Stromal cell of bone marrow (primary cell): Measurements from ENCODE around the gene UGT1A1.

ENCODE experiments used
- DNase-seq: peaks from one replicate; pipeline ENCODE4 v3.0.0-alpha.2; 2012; ENCODE audit warnings: low read depth

Gene UGT1A1

DNA sequence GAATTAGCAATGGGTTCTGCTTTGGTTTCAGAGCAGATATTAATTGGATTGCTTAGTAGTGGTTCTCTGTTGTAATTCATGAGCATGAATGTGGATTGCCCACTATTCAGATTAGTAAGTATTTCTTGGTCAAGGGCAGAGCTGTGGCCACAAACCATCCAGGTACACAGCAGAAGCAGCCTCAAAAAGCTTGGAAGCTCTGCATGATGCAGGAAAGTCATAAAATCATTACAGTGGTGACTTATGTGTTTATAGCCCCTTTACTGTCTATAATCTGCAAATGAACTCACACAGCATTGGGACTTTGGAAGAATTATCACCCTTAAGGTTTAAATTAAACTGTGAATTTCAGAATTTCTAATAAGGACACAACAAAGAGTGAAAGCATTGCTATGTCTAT lies 1.9 kb upstream of the UGT1A1 start:
- no peak for DNase-seq

DNA sequence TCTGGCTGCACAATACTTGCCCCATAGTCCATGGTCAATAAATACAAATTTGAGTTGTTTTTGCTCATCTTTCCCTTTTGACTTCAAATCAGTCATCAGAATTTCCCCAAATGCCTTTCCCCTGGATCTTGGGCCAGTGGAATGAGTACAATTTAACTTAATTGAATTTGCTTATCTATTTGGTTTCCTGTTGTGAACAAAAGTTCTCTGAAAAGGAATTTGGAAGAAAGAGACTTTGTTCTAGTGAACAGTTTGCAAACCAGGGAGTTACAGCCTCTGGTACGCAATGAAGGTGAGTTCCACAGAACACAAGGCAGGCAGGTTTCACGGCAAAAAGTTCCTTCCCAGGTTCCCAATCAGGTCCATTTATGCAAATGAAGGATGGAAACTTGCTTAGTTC lies 1.2 kb upstream of the UGT1A1 start:
- no peak for DNase-seq

DNA sequence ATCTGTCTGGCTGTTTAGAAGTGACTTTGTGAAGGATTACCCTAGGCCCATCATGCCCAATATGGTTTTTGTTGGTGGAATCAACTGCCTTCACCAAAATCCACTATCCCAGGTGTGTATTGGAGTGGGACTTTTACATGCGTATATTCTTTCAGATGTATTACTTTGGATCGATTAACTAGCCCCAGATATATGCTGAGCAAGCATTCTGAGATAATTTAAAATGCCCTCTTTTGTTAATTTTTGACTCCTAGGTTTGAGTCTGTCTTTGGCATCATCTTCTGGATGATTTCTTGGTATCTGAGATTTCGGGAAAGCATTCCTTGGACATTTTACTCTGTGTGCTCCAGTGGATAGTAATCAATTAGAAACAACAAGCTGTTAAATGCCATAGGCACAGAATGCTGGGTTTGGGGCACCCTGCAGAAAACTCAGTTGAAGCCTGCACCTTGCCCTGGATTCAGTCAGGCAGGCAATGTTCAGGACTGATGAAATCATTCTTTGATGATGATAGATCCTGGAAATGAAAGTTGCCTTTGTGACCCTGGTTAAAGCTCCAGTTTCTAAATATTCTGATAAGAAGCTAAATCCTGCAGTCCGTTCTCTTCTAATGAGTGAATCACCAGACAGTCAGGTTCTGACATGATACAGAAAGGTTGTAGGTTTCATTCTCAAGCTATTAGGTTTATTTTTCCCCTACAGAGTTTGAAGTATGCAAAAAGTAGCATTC lies 1.1 kb downstream of the UGT1A1 start:
- DNase-seq, result no peak

DNA sequence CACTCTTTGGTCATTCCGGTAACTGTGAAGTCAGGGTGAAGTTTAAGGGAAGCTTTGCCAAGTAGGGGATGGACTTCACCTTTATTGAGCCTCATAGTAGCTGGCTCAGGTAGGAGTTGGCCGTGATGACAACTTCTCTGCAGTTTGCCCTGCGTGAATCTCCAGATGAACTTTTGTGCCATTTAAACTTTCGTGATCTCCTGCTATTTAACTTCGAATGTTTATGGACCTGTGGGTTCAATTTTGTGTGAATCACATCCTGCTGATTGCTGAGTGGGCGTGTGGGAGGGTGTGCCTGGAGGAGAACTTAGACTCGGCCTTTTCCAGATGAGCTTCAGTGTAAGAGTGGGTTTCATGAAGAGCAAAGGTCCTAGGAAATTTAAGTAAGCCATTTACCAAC lies 4.2 kb downstream of the UGT1A1 start:
- peak; percentile 36 for DNase-seq

DNA sequence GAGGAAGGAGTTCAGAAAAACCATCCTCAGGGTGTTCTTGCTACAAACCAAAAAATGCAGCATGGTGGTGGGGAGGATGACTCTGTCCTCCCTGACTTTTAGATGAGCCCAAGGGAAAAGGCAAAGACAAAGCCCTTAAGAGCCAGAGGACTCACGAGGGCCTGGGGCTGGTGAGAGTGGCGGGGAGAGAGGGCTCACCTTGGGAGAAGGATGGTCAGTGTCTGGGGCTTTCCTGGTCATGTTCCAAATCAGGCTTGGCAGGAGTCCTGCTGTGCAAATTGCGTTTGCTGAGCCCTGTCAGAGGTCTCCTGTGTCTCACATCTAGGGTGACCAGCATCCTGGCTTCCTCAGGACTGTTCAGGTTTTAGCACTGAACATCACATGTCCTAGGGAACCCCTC lies 4.7 kb downstream of the UGT1A1 start:
- no peak for DNase-seq

DNA sequence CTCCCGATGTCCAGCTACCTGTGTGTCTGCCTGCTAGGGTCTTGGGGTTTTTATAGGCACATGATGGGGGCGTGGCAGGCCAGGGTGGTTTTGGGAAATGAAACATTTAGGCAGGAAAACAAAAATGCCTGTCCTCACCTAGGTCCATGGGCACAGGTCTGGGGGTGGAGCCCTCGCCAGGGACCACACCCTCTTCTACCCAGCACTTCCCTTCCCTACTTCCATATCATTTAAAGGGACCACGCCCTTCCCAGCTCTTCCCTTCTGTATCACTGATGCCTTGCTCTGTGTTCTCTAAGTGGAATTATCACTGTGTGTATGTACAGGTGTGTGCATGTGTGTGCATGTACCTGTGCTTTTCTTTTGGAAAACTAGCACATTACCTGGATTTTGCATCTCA lies 6.3 kb downstream of the UGT1A1 start:
- DNase-seq, result no peak

DNA sequence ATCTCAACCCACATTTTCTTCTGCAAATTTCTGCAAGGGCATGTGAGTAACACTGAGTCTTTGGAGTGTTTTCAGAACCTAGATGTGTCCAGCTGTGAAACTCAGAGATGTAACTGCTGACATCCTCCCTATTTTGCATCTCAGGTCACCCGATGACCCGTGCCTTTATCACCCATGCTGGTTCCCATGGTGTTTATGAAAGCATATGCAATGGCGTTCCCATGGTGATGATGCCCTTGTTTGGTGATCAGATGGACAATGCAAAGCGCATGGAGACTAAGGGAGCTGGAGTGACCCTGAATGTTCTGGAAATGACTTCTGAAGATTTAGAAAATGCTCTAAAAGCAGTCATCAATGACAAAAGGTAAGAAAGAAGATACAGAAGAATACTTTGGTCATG lies 8.0 kb downstream of the UGT1A1 start:
- DNase-seq, result no peak

DNA sequence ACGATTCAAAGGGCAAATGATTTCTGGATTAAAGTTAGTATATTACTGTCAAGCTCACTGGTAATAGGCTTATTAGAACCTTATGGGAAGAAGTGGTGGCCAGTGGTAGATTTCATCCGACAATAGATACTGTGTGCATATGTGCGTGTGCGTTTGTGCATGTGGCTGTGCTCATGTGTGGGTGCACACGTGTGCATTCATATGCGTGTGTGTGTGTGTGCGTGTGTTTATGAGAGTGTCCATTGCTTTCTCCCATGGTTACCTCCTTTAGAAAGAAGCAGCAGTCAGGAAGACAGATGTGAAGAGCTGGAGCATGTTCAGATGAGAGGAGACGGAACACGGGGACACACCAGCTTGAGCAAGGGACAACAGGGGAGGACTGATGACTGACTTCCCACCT lies 9.2 kb downstream of the UGT1A1 start:
- DNase-seq, result no peak

DNA sequence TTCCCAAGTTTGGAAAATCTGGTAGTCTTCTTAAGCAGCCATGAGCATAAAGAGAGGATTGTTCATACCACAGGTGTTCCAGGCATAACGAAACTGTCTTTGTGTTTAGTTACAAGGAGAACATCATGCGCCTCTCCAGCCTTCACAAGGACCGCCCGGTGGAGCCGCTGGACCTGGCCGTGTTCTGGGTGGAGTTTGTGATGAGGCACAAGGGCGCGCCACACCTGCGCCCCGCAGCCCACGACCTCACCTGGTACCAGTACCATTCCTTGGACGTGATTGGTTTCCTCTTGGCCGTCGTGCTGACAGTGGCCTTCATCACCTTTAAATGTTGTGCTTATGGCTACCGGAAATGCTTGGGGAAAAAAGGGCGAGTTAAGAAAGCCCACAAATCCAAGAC lies 12.1 kb downstream of the UGT1A1 start:
- no peak for DNase-seq

DNA sequence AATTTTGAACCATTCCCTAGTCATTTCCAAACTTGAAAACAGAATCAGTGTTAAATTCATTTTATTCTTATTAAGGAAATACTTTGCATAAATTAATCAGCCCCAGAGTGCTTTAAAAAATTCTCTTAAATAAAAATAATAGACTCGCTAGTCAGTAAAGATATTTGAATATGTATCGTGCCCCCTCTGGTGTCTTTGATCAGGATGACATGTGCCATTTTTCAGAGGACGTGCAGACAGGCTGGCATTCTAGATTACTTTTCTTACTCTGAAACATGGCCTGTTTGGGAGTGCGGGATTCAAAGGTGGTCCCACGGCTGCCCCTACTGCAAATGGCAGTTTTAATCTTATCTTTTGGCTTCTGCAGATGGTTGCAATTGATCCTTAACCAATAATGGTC lies 12.5 kb downstream of the UGT1A1 start:
- no peak for DNase-seq

DNA sequence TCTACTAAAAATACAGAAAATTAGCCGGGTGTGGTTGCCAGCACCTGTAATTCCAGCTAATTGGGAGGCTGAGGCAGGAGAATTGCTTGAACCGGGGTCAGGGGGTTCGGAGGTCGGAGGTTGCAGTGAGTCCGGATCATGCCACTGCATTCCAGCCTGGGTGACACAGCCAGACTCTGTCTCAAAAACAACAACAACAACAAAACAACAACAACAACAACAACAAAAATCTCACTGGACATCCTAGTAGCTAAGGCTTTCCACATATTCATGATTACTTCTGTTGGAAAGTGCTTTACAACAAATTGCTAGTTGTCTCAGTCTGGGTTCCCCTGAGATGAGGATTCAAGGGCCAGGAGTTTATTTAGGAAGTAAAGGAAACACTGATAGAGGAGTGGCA lies 13.8 kb downstream of the UGT1A1 start:
- no peak for DNase-seq

DNA sequence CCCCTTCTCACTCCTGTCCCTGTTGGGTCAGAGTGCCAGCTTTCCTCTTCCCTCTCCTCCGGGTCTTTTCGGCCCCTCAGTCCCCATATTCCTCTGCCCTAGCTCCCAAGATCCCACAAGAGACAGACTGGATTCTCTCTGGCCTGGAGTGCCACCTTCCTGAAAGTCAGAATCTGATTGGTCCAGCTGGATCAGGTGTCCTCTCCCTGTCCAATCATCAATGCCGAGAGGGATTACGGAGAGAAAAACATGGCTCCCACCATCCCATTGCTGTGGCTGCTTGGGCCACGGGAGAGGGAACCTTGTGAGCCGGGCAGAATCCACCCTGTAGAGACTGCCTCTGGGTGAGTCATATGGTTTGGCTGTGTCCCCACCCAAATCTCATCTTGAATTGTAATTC lies 15.3 kb downstream of the UGT1A1 start:
- no peak for DNase-seq

DNA sequence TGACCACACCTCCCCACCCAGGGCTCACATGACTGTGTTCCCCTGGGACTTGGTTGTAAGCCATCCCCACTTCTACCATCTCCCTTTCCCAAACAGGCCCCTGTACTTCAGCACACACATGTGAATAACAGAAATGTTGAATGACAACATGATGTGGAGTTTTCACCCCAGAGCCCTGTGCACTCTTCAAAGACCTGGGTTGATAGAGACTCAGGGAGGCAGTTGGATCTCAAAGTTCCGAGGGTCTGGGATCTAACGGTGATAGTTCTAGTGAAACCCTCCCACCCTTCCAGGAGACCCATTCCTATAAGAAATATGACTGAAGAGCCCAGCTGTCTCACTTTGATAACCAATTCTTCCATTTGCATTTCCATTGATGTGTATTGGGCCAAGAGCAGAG lies 18.0 kb downstream of the UGT1A1 start, which contains the start of gene MROH2A:
Gene MROH2A, plus strand, starts transcription at position 301 of the 400 bp plus-strand sequence. CDS start 1,029 bp downstream, outside the sequence.
- no peak for DNase-seq

DNA sequence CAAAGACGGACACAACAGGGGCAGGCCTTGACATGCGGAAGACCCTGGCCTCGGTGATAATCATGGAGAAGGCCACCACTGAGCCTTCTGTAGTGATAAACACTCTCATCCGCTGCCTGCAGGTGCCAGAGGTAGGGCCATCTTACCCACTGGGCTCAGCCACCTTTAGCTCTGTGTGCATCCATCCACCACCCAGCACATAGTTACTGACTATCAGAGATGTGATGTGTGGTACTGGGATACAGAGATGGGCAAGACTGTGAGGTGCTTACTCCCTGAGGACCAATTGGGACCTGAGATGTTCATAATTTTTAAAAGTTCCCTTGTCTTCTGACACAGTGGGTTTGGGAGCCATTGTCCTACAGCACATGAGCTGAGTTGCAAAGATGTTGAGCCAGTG lies 19.7 kb downstream of the UGT1A1 start:
- no peak for DNase-seq

DNA sequence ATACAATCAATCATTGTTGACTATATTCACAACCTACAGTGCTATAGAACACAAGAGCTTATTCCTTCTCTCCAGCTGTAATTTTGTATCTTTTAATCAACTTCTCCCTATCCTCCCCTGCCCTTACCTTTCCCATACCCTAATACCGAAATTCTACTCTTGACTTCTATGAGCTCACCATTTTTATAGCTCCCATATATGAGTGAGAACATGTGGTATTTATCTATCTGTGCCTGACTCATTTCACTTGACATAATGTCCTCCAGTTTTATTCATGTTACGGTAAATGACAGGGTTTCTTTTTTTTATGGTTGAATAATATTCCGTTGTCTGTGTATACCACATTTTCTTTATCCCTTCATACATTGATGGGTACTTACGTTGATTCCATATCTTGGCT lies 20.7 kb downstream of the UGT1A1 start:
- DNase-seq, result no peak

DNA sequence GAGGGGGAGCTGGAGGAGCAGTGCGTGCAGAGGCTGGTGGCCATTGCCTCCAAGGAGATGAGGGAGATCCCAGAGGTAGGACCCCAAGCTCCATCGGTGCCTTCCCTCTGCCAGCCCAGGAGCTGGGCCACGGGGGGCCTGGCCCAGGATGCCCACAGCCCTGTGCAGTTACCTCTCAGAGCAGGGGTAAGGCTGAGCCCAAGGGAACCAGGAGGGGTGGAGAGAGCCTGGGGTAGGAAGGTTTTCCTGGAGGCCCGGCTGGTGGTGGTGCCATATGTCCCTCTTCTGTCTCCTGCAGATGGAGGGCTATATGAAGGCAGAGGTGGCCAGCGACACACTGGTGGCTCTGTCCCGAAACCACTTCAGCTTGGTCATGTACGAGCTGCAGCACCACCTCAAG lies 29.5 kb downstream of the UGT1A1 start:
- no peak for DNase-seq

DNA sequence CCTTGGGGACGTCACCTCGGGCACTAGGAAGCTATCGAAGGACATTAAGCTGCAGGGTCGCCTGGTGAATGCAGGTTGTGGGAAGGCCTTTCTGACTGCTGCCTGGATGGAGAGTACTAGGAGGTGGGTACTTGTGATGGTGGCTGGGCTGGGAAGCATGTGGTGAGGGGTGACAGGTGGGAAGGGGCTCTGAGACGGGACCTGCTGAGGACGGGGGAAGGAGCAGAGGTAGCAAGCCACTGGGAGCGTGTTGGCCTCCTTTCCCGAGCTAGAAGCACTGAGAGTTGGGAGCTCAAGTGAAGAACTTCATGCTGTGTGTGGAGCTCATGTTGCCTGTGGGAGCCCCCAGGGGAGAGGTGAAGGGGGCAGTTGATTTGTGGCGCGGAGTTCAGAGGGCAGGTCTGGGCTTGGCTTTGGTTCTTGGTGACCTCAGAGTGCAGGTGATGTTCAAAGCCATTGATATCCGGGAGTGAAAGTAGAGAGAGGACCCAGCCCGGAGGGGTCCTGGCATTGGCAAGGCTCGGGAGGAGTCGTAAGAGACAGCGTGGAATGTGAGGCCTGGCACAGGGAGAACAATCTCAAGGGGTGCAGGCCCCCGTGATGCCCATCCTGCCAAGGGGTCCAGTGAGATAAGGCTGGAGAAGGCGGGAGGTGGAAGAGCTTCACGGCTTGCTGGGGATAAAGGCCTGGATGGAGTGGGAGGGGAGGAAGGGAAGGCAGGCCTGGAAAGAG lies 31.2 kb downstream of the UGT1A1 start:
- no peak for DNase-seq

DNA sequence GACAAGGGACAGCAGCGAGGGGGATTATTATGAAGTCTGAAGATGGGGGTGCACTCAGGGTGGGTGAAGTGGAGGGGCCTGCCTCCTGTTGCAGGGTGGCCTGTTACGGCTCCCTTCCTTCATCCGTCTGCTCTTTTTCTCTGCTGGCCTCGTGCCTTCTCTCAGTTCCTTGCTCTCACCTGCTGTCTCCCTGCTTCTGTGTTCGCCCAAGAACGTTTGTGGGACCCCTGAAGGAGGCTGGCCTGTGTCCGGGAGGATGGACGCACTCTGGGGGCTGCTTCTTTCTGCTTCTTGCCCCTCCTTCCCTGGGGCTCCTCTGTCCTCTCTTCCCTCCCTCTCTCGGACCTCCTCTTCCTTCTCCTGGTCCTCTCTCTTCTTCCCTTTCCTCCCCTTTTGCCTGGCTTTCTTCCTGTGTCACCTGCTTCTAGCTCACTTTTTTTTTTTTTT lies 31.8 kb downstream of the UGT1A1 start:
- DNase-seq, result no peak

DNA sequence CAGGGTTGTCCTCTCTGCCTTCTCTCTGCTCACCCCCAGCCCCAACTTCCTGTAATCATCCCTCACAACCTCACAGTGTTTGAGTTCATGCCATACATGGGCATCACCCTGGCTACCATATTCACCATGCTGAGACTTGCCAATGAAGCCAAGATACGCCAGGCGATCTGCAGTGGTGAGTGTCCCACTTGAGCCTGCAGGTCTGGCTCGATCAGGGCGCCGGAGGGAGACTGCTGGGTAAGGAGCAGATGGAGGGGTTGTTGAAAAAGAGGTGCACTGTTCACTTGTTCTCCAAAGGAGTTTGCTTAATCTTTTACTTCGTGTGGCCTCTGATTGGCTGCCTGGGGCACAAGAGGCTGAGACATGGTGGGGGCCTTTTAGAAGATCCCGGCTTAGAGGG lies 32.6 kb downstream of the UGT1A1 start:
- DNase-seq, result no peak

DNA sequence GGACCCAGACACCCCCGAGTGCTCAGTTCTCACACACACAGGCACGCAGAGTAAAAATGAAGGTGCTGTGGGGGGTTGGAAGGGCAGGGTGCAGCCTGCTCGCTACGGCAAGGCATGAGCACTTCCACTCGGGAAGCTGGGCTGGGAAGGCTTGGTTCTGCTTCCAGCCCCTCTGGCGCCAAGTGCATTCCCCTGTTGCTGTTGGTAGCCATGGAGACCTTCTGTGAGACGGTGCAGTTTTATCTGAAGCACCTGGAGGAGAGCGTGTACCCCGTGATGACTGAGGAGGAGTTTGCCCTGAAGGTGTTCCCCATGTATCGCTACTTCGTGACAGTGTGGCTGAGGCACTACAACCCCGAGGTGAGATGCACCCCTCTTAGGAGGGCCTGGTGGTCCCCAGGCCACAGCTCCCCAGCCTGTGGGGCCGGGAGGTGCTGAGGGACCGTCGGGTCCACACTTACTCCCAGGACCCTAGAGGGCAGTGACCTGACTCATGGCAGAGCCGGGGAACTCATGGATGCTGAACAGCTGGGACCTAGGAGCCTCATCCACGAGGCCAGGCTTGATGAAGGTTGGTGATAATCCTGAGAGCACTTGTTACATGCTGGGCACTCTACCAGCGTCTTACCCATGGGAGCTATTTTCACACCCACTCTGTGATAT lies 33.5 kb downstream of the UGT1A1 start:
- DNase-seq, result no peak

DNA sequence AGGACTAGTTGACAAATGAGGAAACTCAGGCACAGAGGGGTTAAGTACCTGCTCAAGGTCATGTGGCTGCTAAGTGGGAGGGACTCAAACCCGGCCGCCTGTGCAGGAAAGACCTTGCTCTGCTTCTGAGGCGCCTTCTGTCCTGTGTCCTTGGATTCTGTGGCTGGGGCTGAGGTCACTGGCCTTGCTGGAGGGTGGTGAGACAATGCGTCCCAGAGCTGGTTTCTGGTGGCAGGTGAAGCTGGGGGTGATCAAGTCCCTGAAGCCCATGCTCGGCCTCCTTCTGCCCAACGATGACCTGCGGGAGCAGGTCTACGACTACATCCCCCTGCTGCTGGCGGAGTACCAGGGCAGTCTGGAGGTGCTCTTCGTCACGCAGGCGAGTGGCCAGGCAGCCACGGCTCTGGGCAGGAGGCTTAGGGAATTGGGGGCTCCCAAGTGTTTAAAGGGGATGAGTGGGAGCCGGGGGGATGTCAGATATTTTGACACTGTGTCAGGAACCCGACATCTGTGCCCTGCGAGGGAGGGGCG lies 34.1 kb downstream of the UGT1A1 start:
- DNase-seq, result no peak

DNA sequence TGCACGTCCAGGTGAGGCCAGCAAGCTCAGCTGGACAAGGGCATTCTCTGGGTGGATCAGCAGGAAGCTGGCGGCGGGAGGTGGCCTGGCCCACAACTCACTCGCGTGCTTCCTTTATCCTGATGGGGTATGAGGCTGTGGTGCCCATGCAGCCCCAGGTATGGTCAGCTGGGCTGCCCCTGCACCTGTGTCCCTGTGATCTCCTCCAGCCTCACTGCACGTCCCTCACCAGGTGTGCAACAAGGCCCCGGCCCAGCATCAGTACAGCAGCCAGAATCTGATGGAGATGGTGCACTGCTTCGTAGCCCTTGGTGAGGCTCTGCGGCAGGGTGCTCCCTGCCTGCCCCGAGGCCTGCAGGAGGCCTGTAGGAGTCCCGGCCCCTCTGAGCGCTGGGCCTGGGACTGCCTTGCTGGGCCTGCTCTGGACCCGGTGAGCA lies 35.7 kb downstream of the UGT1A1 start:
- no peak for DNase-seq

DNA sequence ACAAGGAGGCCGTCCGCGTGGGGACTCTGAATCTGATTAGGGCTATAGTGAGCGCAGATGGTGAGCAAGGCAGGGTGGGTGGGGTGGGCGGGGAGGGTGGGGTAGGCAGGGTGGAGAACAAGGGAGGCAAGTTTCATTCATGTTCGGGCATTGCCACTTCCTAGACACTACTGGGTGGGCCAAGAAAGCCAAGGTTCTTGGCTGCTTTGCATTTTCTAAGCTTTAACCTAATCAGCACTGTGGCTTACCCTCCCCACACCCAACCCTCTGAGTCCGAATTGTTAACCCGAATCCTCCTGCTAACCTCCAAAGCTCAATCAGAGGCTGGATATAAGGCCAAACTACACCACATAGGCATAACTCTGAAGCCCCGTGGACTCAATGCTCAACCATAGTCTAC lies 36.2 kb downstream of the UGT1A1 start:
- no peak for DNase-seq
